Heart left ventricle (tissue), 13 donors: Measurements from ENCODE around the gene B3GALNT1.

Source experiments
- POLR2A ChIP-seq, 2 donors: fragments of 450-650 bp; IDR thresholded peaks; one replicate each; pipeline ENCODE4 v1.6.1; 2017; ENCODE audit warnings: antibody characterized with exemption in 2 of 2, mild to moderate bottlenecking in 2 of 2, moderate library complexity in 2 of 2
- TF ChIP-seq, protein P1 (sequence below), 12 donors: fragments of 200-600 bp; sonication (generic) in 4 of 12; IDR thresholded peaks; one replicate each; pipeline versions ENCODE4 v1.5.0 to v1.8.0; 2018 to 2022; ENCODE audit warnings: antibody characterized with exemption in 12 of 12, mild to moderate bottlenecking in 5 of 12
- donor health status: ischemic (EF 13 %, LVEDD 7.1; RV severe dilation, severe dysfunction).
- donor health status: DM: no; HTN: yes; CAD: no.
- donor health status: DM: no; HTN: no; CAD: no.
- donor health status: ischemic (EF 25% LVEDD 6.9; RV normal size, moderate dysfunction).
- donor health status: ischemic (EF 25% LVEDD 5.7; RV mildly dilated, moderate dysfunction).
- donor health status: ischemic (EF 35%, LVEDD 5.7; RV mildly dilated, moderate dysfunction).
- donor health status: nonischemic (EF 11% LVEDD 7.7; RV severe dilation, severe dysfunction).
- donor health status: DM: yes; HTN: yes; CAD: no.
- donor health status: PGD.
- donor health status: ischemic (EF 29% LVEDD 5.4; RV normal size, mild dysfunction).
- donor health status: nonischemic (EF 23%, LVEDD 6.1; RV moderate dilation, normal function).

- TF ChIP-seq, protein P1, sequence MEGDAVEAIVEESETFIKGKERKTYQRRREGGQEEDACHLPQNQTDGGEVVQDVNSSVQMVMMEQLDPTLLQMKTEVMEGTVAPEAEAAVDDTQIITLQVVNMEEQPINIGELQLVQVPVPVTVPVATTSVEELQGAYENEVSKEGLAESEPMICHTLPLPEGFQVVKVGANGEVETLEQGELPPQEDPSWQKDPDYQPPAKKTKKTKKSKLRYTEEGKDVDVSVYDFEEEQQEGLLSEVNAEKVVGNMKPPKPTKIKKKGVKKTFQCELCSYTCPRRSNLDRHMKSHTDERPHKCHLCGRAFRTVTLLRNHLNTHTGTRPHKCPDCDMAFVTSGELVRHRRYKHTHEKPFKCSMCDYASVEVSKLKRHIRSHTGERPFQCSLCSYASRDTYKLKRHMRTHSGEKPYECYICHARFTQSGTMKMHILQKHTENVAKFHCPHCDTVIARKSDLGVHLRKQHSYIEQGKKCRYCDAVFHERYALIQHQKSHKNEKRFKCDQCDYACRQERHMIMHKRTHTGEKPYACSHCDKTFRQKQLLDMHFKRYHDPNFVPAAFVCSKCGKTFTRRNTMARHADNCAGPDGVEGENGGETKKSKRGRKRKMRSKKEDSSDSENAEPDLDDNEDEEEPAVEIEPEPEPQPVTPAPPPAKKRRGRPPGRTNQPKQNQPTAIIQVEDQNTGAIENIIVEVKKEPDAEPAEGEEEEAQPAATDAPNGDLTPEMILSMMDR (IDR thresholded peaks at IDR 0.05): no peak
- no peak for TF ChIP-seq POLR2A (IDR thresholded peaks at IDR 0.05)
These were observed 34.5 kb upstream of the B3GALNT1 start for GRCh38 chr3:161139686-161140085.
